ENCODE results near the gene PKP4. TPM values are rescaled to one million over a fixed set of nuclear protein-coding genes. Genes with fewer than 3 reads are reported as not detected.
"Not testable (repeated sequence)": the region's sequence is repeated elsewhere in the genome, so short reads cannot be mapped to it uniquely, and the experiment has no call there.

The PKP4 gene
- polyA plus RNA-seq, 1 experiment: 47.0 TPM

DNA sequence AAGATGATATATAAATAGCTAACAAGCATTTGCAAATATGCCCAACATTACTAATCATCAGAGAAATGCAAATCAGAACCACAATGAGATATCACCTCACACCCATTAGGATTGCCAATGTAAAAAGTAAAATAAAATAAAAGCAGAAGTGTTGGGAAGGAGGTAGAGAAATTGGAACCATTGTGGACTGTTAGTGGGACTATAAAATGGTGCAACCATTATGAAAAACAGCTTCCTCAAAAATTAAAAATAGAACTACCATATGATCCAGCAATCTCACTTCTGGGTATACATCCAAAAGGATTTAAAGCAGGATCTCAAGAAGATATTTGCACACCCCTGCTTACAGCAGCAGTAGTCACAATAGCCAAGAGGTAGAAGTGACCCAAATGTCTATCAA is 238.6 kb downstream of the PKP4 start:
- ChIA-PET CTCF (no interaction called here), POLR2A (no interaction called here)
- Histone ChIP-seq H3K36me3 (ENCODE audit: control insufficient read depth, insufficient read depth, low read length) (no peaks in the 10 kb centered on the region), H3K27me3 (ENCODE audit: control insufficient read depth, insufficient read depth, low read length) (no peaks in the 10 kb centered on the region; the same call in 1 of the 2 replicates), H3K4me3 (ENCODE audit: low read depth, low read length) (no peak overlapping the region)
- DNase-seq (ENCODE audit: low read depth): no peak
- TF ChIP-seq, protein P1, sequence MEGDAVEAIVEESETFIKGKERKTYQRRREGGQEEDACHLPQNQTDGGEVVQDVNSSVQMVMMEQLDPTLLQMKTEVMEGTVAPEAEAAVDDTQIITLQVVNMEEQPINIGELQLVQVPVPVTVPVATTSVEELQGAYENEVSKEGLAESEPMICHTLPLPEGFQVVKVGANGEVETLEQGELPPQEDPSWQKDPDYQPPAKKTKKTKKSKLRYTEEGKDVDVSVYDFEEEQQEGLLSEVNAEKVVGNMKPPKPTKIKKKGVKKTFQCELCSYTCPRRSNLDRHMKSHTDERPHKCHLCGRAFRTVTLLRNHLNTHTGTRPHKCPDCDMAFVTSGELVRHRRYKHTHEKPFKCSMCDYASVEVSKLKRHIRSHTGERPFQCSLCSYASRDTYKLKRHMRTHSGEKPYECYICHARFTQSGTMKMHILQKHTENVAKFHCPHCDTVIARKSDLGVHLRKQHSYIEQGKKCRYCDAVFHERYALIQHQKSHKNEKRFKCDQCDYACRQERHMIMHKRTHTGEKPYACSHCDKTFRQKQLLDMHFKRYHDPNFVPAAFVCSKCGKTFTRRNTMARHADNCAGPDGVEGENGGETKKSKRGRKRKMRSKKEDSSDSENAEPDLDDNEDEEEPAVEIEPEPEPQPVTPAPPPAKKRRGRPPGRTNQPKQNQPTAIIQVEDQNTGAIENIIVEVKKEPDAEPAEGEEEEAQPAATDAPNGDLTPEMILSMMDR (IDR thresholded peaks at IDR 0.05; ENCODE audit: insufficient read depth, low read depth, low read length): no peak

DNA sequence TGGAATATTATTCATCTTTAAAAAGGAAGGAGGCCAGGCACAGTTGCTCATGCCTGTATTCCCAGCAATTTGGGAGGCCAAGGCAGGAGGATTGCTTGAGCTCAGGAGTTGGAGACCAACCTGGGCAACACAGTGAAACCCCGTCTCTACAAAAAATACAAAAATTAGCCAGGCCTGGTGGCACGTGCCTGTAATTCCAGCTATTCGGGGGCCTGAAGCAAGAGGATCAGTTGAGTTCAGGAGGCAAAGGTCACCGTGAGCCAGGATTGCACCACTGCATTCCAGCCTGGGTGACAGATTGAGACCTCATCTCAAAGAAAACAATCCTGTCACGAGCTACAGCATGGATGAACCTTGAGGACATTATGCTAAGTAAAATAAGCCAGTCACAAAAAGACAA is 239.0 kb downstream of the PKP4 start:
- POLR2A ChIA-PET; H3K36me3 ChIP-seq (ENCODE audit: control insufficient read depth, insufficient read depth, low read length); DNase-seq (ENCODE audit: low read depth); H3K4me3 ChIP-seq (ENCODE audit: low read depth, low read length); CTCF ChIA-PET; H3K27me3 ChIP-seq (ENCODE audit: control insufficient read depth, insufficient read depth, low read length): not testable (repeated sequence)

DNA sequence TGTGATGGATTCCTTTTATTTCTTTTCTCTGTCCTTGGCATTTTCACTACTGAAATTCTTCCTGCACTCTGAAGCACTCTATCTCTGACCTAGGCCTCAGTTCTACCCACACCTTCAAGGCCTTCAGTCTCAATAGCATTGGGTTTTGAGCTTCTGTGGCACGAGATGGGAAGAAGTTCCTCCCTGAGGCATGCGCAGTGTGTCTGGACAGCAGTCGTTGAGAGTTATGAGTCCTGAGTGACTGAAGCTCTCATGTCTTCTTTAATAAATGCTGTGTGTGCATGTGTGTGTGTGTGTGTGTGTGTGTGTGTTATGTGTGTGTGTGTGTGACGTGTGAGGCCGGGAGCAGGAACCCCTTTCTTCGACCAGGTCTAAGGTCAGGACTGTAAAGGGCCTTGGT is 242.6 kb downstream of the PKP4 start:
- Histone ChIP-seq H3K36me3 (ENCODE audit: control insufficient read depth, insufficient read depth, low read length) (no peaks in the 10 kb centered on the region), H3K4me3 (ENCODE audit: low read depth, low read length) (no peak overlapping the region), H3K27me3 (ENCODE audit: control insufficient read depth, insufficient read depth, low read length) (no peaks in the 10 kb centered on the region)
- no peak for DNase-seq (ENCODE audit: low read depth)
- CTCF ChIA-PET: no interaction called here
- TF ChIP-seq, protein P1 (IDR thresholded peaks at IDR 0.05; ENCODE audit: insufficient read depth, low read depth, low read length): no peak
- POLR2A ChIA-PET: no interaction called here

DNA sequence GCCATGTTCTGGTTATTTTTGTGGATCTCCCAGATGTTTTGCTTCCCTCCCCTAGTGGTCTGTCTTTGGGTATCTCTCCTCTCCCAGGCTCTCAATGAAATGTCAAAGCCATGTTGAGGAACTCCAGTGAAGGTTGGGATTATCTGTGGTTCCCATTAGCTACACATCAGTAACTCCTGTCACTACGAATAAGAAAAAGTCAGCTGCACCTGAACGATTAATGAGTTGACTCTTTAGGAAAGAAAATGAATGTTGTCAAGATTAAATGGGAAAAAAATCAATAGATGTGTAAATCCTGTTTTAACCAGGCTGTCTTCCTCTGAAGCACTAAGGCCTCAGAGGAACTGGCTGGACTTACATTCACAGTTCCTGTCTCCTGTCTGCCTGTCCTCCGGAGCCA is 244.3 kb downstream of the PKP4 start:
- ChIA-PET CTCF (no interaction called here), POLR2A (no interaction called here)
- Histone ChIP-seq H3K4me3 (ENCODE audit: low read depth, low read length) (no peak overlapping the region), H3K36me3 (ENCODE audit: control insufficient read depth, insufficient read depth, low read length) (no peaks in the 10 kb centered on the region), H3K27me3 (ENCODE audit: control insufficient read depth, insufficient read depth, low read length) (no peaks in the 10 kb centered on the region)
- TF ChIP-seq, protein P1 (IDR thresholded peaks at IDR 0.05; ENCODE audit: insufficient read depth, low read depth, low read length): no peak
- no peak for DNase-seq (ENCODE audit: low read depth)

DNA sequence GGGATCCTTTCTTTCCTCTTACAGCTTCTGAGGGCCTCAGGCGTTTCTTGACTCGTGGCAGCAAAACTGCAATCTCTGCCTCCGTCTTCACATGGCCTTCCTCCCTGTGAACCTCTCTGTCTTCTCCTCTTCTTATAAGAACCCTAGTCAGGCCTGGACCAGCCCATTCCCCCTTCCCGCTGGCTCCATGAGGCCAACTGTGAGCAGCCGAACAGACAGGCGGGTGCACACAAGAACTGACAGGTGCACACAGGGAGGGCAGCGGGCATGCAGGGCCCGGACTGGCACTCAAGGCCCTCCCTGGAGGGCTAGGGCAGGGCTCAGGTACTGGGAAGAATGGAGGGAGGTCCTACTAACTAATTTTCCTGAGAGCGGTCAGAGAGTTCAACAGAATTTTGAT is 246.0 kb downstream of the PKP4 start:
- Histone ChIP-seq H3K36me3 (ENCODE audit: control insufficient read depth, insufficient read depth, low read length) (no peaks in the 10 kb centered on the region), H3K27me3 (ENCODE audit: control insufficient read depth, insufficient read depth, low read length) (no peaks in the 10 kb centered on the region; the same call in 1 of the 2 replicates), H3K4me3 (ENCODE audit: low read depth, low read length) (no peak overlapping the region)
- ChIA-PET CTCF (no interaction called here), POLR2A (no interaction called here)
- TF ChIP-seq, protein P1 (IDR thresholded peaks at IDR 0.05; ENCODE audit: insufficient read depth, low read depth, low read length): no peak
- no peak for DNase-seq (ENCODE audit: low read depth)

DNA sequence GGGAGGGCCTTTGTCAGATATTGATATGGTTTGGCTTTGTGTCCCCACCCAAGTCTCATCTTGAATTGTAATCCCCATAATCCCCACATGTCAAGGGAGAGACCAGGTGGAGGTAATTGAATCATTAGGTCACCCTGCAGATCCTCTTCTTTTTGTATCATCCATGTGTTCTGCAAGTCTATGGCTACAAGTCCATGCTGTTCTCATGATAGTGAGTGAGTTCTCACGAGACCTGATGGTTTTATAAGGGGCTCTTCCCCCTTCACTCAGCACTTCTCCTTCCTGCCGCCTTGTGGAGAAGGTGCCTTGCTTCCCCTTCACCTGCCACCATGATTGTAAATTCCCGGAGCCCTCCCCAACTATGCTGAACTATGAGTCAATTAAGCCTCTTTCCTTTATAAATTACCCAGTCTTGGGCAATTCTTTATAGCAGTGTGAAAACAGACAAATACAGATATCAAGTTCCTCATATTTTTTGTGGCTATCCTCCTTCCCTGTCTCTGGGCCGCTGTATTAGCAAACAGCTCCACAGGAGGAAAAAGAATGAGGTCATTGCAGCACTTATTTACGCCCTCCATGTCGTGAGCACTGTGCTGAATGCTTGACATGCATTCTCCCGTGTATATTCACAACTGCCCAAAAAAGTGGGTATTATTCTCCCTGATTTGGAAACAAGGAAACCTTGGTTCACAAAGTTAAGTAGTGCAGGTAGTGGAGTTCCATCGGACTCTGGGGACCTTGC is 248.1 kb downstream of the PKP4 start:
- H3K36me3 ChIP-seq (ENCODE audit: control insufficient read depth, insufficient read depth, low read length); H3K4me3 ChIP-seq (ENCODE audit: low read depth, low read length); POLR2A ChIA-PET; H3K27me3 ChIP-seq (ENCODE audit: control insufficient read depth, insufficient read depth, low read length); CTCF ChIA-PET; DNase-seq (ENCODE audit: low read depth): not testable (repeated sequence)

Data from BJ (cell line).